GM18502 (cell line): ENCODE results near the gene PCNA.
"Not testable (repeated sequence)": the region's sequence is repeated elsewhere in the genome, so short reads cannot be mapped to it uniquely, and the experiment has no call there.

Experiments used
- ATAC-seq: cut with Tn5 transposase; IDR thresholded peaks from one replicate; pipeline ENCODE4 v1.9.1; 2021; ENCODE audit warnings: mild to moderate bottlenecking; ENCODE audit not compliant: unreplicated experiment, poor library complexity

Gene PCNA

DNA sequence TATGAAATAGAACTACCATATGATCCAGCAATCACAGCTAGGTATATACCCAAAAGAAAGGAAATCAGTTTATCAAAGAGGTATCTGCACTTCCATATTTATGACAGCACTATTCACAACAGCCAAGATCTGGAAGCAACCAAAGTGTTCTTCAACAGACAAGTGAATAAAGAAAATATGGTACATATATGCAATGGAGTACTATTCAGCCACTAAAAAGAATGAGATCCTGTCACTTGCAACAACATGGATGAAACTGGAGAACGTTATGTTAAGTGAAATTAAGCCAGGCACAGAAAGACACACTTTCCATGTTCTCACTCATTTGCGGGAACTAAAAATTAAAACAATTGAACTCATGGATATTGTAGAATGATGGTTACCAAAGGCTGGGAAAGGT is 15.3 kb downstream of the PCNA start:
- ATAC-seq: no peak

DNA sequence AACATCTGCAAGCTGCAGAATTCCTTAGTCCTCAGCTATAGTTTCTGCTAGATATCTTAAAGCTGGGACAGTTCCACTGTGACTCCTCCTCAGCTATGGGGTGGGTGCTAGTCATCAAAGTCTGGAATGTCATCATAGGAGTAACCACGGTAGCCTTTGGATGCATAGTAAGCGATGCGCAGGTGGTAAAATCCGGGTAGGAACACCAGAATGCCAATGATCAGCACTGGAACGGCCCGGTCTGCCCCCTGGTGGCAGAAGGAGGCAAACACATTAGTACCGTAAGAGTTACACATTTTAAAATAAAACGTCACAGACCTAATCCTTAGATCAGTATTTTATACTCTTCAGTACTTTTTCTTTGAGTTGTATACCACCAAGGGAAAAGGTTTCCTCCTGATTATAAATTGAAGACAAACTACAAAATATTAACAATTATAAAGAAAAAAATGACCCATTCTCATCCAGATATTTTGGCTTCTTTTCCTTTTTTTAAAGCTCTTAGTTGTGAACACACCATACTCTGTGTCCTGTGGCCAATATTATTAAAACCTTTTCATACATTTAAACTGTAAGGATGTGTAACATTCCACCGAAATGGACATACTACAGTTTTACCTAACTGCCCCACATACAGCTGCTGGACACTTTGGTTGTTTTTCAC is 18.9 kb downstream of the PCNA start:
- ATAC-seq: peak; percentile 47

DNA sequence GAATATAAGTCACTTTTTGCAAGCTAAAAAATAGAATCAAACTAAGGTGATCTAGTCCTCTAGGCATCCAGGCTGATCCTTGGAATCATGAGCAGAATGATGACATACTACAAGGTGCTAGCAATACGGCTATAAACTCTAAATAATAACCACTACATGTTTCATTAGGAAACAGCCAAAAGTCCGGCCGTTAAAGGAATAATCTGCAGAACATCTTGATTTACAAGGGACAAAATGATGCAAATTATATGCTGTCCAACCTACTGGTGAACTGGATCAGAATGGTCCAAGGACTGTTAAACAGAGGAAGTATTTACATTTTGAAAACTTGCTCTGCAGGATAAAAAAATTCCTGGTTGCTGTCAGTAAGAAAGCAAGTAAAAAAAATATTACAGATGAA is 19.8 kb downstream of the PCNA start:
- not testable (repeated sequence) for ATAC-seq

DNA sequence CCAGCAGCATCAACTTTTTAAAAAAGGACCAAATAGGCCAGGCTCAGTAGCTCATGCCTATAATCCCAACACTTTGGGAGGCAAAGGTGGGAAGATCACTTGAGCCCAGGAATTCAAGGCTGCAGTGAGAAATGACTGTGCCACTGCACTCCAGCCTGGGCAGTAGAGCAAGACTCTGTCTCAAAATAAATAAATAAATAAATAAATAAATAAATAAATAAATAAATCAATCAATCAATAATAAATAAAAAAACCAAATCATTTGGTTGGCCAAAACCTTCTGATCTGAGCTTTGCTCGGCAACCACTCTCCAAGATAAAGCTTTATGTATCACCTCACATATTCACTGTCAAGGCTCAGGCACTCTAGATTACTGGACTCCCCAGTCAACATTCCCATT is 20.7 kb downstream of the PCNA start:
- not testable (repeated sequence) for ATAC-seq

DNA sequence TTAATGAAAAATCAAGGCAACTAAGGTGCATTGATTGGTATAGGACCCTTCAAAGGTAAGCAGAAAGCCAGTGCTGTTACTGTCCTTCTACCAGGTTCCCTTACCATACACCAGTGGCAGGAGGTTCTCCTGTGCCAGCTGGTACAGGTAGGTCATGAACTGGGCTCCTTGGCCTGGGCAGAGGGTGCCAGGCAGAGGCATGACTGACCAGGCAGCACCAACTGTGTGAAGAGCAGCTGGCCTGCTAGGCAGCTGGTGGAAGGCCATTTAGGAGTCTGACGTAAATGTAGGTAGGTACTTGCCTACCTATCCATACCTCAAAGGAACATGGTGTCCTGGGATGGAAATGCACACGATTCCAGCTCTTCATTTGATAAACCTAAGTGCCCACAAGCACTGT is 23.3 kb downstream of the PCNA start:
- ATAC-seq: no peak

DNA sequence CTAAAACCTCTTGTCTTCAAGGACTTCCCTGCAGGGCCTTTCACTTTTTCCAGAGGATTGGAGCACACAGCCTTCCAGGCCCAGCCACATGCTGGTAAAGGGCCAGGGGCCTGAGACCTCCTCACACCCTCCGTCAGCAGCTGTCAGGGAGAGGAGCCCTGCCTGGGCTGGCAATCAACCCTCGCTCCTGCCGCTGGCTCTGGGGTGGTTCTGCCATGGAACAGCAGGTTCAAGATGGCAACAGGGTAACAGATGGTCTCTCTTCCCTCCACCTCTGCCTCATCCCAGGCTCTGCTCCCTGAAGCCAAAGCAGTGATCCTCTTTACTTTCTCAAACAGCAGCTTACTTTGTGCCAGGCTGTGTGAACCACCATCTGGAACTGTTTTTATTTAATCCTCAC is 23.8 kb downstream of the PCNA start:
- ATAC-seq: no peak

DNA sequence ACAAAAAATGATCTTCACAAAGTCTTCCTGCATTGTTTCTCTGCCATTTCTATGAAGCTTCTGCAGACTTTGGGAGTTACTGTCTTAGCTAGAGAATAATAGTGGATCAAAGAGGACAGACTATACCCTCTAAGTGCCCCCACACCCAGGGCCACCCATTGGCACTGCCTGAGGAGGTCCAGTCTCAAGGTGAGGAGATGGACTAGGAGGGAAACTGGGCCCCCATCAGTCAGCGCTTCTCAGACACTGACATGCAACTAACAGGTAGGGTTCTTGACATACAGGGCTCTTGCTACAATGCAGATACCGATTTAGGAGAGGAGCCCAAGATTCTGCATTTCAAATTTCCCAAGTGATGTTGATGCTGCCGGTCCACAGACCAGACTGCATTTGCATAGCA is 24.3 kb downstream of the PCNA start:
- ATAC-seq: no peak

DNA sequence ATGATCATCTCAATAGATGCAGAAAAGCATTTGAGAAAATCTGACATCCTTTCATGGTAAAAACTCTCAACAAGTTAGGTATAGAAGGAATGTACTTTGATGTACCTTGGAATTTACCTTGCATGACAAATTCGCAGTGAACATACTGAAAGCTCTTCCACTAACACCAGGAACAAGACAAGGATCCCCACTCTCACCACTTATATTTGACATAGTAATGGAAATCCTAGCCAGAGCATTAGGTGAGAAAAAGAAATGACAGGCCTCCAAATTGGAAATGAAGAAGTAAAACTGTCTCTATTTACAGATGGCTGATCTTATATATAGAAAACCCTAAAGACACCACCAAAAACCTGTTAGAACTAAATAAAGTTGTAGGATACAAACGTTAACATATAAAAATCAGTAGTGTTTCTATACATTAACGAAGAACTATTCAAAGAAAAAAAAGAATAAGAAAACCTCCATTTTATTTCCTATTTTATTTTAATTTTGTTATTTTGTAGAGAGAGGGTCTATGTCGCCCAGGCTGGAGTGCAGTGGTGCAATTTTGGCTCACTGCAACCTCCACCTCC is 26.9 kb downstream of the PCNA start:
- ATAC-seq: no peak

DNA sequence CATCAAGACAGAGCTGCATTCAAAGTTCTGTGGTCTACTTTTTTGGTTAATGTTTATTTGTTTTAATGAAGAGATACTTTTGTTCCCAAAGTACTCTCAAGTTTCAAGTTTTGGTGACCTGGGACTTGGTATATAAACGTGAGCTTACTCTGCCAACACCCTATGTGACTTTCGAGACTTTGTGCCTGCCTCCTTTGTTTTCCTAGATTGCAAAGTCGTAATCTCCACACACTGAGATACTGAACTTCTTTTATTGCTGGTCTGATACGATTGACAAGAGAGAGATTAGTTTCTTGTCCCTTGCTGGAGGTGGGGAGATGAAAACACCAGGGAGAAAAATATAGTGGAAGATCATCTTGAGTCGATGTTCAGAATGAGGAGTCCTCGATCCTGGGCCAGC is 27.9 kb downstream of the PCNA start:
- ATAC-seq: no peak

DNA sequence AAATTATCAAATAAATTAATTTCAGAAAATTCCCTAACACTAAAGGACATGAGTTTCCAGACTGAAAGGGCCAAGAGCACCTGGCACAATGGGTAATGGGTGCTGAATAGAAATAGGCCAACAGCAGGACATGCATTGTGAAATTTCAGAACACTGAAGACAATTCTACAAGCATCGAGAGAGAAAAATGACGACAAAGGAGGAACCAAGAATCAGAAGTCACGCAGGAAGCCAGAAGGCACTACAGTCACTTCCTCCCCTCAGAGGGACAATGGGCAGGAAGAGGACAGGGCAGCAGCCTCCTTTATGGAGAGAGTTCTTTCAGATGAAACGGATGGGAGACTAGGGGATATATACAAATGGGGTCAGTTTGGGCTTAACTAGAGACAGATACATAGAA is 29.6 kb downstream of the PCNA start:
- no peak for ATAC-seq

DNA sequence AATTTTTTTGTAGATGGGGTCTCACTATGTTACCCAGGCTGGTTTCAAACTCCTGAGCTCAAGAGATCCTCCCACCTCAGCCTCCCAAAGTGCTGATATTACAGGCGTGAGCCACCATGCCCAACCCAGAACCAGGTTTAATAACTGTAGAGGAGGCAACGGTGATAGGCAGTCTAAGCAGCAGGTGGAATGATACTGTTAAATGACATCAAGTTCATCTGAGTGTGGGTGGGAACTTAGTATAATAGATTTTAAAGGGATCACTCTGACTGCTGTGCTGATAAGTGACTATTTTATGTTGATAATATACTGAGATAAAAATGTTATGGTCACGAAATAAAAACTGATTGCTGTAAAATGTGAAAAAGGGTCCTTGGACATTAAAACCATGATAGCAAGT is 31.1 kb downstream of the PCNA start:
- no peak for ATAC-seq

DNA sequence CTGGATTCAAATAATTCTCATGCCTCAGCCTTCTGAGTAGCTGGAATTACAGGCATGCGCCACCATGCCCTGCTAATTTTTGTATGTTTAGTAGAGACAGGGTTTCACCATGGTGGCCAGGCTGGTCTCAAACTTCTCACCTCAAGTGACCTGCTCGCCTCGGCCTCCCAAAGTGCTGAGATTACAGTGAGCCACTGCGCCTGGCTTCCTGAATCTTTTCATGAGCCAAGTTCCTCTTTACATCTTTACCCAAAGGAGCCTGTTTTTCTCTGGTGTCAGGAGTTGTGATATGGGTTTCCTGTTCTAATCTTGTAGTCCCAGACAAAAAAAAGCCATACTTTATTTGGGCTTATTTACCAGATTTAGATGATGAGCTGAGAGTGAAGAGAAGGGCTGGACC is 34.4 kb downstream of the PCNA start:
- no peak for ATAC-seq

DNA sequence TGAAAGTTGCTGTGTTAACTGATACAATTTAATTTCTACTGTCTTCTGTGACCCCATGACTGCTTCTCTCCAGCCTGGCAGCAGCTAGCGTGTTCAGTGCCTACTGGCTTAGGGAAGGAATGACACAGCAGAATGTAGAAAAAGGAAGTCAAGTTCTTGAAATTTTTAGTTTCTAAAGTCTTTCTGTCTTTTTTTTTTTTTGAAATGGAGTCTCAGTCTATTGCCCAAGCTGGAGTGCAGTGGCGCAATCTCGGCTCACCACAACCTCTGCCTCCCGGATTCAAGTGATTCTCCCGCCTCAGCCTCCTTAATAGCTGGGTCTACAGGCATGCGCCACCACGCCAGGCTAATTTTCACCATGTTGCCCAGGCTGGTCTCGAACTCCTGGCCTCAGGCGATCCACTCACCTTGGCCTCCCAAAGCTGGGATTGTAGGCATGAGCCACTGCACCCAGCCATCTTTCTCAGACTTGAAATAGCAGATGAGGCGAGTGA is 39.3 kb downstream of the PCNA start:
- ATAC-seq: no peak

DNA sequence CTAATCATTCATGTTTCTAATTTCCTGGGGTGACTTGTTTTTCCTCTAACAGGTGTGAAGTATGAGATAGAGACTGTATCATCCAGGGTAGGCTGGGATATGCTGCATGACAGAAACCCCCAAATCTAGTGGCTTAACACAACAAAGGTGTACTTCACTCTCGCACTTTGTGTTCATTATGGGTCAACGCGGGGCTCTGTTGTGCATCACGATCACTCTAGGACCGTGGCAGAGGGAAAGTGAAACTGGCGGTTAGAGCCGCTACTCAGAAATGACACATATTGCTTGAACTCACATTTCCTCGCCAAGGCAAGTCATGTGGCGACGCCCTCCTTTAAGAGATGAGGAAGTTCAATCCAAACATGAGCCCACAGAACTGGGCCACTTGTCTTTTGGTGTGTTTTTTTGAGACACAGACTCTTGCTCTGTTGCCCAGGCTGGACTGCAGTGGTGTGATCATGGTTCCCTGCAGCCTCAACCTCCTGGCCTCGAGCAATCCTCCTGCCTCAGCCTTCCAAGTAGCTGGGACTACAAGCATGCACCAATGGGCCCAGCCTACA is 41.3 kb downstream of the PCNA start:
- ATAC-seq: peak; percentile 93

DNA sequence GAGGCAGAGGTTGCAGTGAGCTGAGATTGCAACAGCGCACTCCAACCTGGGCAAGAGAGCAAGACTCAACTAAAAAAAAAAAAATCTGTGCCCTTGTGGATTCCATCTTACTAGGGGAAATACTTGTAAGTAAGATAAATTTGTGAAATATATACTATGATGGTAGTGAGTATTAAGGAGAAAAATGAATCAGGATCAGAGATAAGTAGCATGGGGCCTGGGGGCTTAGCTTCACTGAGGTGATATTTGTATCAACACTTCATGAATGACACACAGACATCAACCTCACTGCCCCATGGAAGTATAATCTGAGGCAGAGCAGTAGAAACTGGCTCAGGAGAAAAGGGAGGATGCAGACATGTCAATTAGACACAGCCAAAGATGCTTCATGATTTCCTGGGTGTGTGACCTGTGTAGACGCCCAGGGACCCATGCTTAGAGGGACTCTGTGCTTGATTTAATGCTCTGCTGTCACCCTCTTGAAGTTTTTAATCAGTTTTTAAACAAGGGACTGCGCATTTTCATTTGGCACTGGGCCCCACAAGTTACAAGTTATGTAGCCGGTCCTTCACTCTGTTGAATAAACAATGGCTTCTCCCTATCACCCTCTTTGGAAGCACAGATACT is 41.9 kb downstream of the PCNA start:
- ATAC-seq: no peak

DNA sequence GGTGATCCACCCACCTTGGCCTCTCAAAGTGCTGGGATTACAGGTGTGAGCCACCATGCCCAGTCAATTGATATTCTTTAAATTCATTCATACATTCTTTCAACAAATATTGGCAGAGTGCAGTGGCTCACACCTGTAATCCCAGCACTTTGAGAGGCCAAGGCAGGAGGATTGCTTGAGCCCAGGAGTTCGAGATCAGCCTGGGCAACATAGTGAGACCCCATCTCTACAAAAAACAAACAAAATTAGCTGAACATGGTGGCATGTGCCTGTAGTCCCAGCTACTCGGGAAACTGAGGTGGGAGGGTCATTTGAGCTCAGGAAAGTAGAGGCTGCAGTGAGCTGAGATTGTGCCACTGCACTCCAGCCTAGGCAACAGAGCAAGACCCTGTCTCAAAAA is 42.8 kb downstream of the PCNA start:
- not testable (repeated sequence) for ATAC-seq

DNA sequence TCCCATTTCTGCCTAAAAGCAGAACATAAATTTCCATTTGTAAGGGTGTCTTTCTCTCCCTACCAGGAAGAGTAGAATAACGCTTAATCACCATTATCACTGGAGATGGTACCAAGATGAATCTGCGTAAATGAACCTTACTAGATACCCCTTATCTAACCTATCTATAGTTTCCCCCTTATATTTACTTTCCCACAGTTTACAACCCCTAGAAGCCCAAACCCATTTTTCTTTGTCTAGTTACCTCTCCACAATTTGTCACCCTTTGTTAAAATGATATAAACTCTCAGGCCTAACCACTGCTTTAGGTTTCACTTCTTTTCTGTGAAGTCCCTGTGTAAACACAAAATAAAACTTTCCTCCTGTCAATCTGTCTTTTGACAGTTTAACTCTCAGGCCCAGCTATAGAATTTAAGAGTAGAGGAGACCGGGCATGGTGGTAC is 45.5 kb downstream of the PCNA start:
- ATAC-seq: no peak

DNA sequence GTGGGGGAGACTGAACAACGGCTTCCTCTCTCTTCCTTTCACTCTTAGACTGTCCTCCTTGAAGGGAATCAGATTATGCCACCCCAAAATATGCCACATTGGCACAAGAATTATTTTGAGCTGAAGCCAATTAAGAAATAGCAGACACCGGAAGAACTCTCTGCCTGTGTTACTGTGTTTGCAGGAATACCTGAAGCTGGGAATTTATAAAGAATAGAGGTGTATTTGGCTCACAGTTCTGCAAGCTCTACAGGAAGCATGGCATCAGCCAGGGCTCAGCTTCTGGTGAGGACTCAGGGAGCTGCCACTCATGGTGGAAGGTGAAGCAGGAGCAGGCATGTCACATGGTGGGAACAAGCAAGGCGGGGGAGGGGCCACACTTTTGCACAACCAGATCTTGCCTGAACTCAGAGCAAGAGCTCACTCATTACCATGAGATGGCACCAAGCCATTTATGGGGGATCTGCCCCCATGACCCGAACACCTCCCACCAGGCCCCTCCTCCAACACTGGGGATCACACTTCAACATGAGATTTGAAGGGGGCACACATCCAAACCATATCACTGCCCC is 46.0 kb downstream of the PCNA start:
- ATAC-seq: no peak

DNA sequence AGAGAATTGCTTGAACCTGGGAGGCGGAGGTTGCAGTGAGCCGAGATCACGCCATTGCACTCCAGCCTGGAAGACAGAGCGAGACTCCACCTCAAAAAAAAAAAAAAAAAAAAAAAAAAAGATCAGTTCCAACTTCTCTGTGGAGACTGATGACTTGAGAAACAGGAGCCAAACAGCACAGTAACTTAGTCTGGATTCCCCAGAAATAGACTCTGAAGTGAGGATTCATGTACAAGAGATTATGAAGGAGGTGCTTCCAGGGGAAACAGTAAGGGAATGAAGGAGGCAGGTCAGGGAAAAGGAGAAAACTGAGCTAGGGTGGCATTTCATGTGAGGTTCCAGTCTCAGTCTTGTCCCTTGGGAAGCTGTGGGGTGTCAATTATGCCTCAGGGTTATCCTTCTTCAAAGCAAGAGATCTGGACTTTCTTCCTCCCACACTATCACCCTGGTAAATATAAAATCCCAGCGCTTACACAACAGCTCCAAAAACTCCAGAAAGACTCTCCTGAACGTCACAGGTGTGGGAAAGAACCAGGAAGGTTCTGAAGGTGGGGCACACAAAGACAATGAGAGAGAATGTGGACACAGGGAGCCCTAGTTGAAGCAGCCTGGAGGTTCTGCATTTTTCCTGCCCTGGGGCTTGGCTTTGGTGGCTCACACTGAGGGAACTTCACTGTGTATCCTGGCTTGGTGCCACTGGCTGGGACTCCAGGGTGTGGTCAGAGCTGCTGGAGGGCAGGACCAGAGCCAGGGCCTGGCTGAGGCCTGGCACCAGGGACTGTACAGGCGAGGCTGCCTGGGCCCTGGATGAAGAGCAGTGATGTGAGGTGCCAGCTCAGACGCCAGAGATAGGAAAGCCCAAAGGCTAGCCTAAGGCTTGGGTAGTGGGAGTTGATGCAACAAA is 46.8 kb downstream of the PCNA start:
- ATAC-seq: no peak

DNA sequence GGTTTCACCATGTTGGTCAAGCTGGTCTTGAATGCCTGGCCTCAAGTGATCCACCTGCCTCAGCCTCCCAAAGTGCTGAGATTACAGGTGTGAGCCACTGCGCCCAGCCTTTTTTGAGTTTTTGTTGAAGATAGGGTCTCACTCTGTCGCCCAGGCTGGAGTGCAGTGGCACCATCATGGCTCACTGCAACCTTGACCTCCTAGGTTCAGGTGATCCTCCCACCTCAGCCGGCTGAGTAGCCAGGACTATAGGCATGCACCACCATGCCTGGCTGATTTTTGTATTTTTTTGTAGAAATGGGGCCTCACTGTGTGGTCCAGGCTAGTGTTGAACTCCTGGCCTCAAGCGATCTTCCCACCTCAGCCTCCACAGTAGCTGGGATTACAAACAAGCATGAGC is 47.8 kb downstream of the PCNA start:
- ATAC-seq: not testable (repeated sequence)
